Erythroblast (primary cell): ENCODE results near the gene ADCY5.

ENCODE experiments used
- GATA1 ChIP-seq: IDR thresholded peaks from 2 replicates; pipeline ENCODE4 v1.6.1; 2011; ENCODE audit warnings: low read depth, mild to moderate bottlenecking, control low read depth, low read length, moderate library complexity
- POLR2A ChIP-seq: IDR thresholded peaks from 2 replicates; pipeline ENCODE4 v1.6.1; 2011; ENCODE audit warnings: mild to moderate bottlenecking, low read length

DNA sequence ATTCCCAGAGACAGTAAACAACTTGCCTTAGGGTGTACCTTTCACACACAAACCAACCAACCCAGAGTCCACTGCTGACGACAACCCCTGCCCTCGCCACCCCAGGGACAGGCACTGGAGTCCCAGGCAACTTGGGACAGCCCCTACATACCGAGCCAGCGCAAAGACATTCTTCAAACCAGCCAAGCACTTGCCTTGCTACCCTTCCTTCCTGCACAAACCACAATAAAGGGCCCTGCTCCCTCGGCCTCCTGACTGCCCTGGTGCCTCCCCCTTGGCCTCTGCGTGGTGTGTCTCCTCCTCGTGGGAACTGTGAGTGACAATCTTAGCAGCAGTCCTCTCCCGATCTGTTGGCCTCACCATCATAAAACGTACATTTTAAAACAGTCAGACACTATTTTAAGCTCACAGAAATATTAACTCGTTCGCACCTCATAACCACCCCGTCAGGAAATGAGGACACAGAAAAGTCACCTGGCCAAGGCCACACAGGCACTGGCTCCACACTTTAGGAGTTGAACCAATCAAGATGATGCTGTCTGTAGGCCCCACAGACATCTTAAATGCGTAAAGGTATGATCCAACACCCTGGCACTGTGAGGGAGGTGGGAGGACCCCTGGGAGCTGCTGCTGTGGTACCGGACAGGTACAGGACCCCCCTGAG lies 113.8 kb downstream of the ADCY5 start:
- TF ChIP-seq POLR2A (no peak), GATA1 (no peak)
